Activated CD8-positive, alpha-beta memory T cell treated with anti-CD3 and anti-CD28 coated beads, Interleukin-2, amount 10 ng/mL, durations not matched to agents 7 days and 5 days (primary cell): ENCODE measurements around the gene CCDC146. TPM values are rescaled to one million over a fixed set of nuclear protein-coding genes. Genes with fewer than 3 reads are reported as not detected.
"Not testable (repeated sequence)": the region's sequence is repeated elsewhere in the genome, so short reads cannot be mapped to it uniquely, and the experiment has no call there.

Experiments used
- ATAC-seq: fragments of 150-1000 bp; cut with Tn5 transposase; one replicate; pipeline ENCODE4 v1.10.0; 2021; ENCODE audit warnings: moderate library complexity
- CTCF ChIA-PET: fragments of 350-600 bp; sonication (Branson Sonifier 250); formaldehyde crosslinking; loops from one replicate; lab custom pipeline; 2021; ENCODE audit warnings: antibody characterized with exemption; lab: Charles Lee
- DNase-seq: peaks from one replicate; pipeline ENCODE4 v3.0.0-alpha.2; 2020
- H3K27ac Mint-ChIP-seq: one replicate; pipeline ENCODE4 v1.8.0; 2021; ENCODE audit warnings: mild to moderate bottlenecking, mixed read lengths
- H3K27me3 Mint-ChIP-seq: one replicate; pipeline ENCODE4 v1.8.0; 2021; ENCODE audit warnings: mixed read lengths
- H3K36me3 Mint-ChIP-seq: one replicate; pipeline ENCODE4 v1.8.0; 2021; ENCODE audit warnings: mild to moderate bottlenecking, mixed read lengths
- H3K4me1 Mint-ChIP-seq: one replicate; pipeline ENCODE4 v1.8.0; 2021; ENCODE audit warnings: mixed read lengths
- H3K4me3 Mint-ChIP-seq: one replicate; pipeline ENCODE4 v1.8.0; 2021; ENCODE audit warnings: mild to moderate bottlenecking, moderate library complexity, mixed read lengths
- H3K9me3 Mint-ChIP-seq: one replicate; pipeline ENCODE4 v1.8.0; 2022; ENCODE audit warnings: low read depth, mixed read lengths
- total RNA-seq, 2 experiments: library from RNA; stranded (reverse); gene quantifications; one replicate each; pipeline ENCODE4 v1.2.3, GENCODE V29; 2021

CCDC146 gene
- total RNA-seq, 2 experiments from 2014 or later, result 8.3 to 9.0 TPM

- H3K9me3 Mint-ChIP-seq, result no peaks in the 10 kb centered on the region
- H3K27ac Mint-ChIP-seq, result peak overlapping the region; percentile 97
- CTCF ChIA-PET, result no interaction called here
- ATAC-seq, result peak; percentile 71
- DNase-seq, result peak; percentile 57
- H3K27me3 Mint-ChIP-seq, result no peaks in the 10 kb centered on the region
- H3K4me1 Mint-ChIP-seq, result peaks cover 28% of the 10 kb centered on the region
- H3K36me3 Mint-ChIP-seq, result peaks cover 6% of the 10 kb centered on the region
- H3K4me3 Mint-ChIP-seq, result peak overlapping the region; percentile 37
Observed at GRCh38 chr7:77157446-77157845, 35.0 kb downstream of the CCDC146 start.

GRCh38 chr7:77171073-77171472, 48.7 kb downstream of the CCDC146 start:
- H3K4me1 Mint-ChIP-seq, H3K36me3 Mint-ChIP-seq, H3K4me3 Mint-ChIP-seq, H3K9me3 Mint-ChIP-seq, CTCF ChIA-PET, H3K27ac Mint-ChIP-seq, H3K27me3 Mint-ChIP-seq, ATAC-seq, DNase-seq: not testable (repeated sequence)

- H3K36me3 Mint-ChIP-seq, DNase-seq, H3K9me3 Mint-ChIP-seq, H3K27ac Mint-ChIP-seq, H3K4me3 Mint-ChIP-seq, H3K4me1 Mint-ChIP-seq, ATAC-seq, H3K27me3 Mint-ChIP-seq, CTCF ChIA-PET: not testable (repeated sequence)
Observed at GRCh38 chr7:77172437-77173172, 50.2 kb downstream of the CCDC146 start.

- H3K27me3 Mint-ChIP-seq, CTCF ChIA-PET, H3K9me3 Mint-ChIP-seq, H3K36me3 Mint-ChIP-seq, DNase-seq, H3K4me3 Mint-ChIP-seq, ATAC-seq, H3K4me1 Mint-ChIP-seq, H3K27ac Mint-ChIP-seq: not testable (repeated sequence)
Observed at GRCh38 chr7:77174418-77174817, 52.0 kb downstream of the CCDC146 start.

GRCh38 chr7:77175274-77175800, 52.9 kb downstream of the CCDC146 start:
- not testable (repeated sequence) for ATAC-seq

GRCh38 chr7:77177321-77177904, 55.0 kb downstream of the CCDC146 start:
- H3K9me3 Mint-ChIP-seq, H3K36me3 Mint-ChIP-seq, ATAC-seq, CTCF ChIA-PET, H3K4me1 Mint-ChIP-seq, H3K27me3 Mint-ChIP-seq, H3K4me3 Mint-ChIP-seq, DNase-seq, H3K27ac Mint-ChIP-seq: not testable (repeated sequence)

More at GRCh38 chr7:77175274-77175800, 52.9 kb downstream of the CCDC146 start:
- H3K4me3 Mint-ChIP-seq, DNase-seq, H3K36me3 Mint-ChIP-seq, H3K9me3 Mint-ChIP-seq, H3K27ac Mint-ChIP-seq, H3K4me1 Mint-ChIP-seq, CTCF ChIA-PET, H3K27me3 Mint-ChIP-seq: not testable (repeated sequence)

GRCh38 chr7:77178024-77178423, 55.6 kb downstream of the CCDC146 start:
- H3K4me3 Mint-ChIP-seq, H3K27me3 Mint-ChIP-seq, CTCF ChIA-PET, H3K36me3 Mint-ChIP-seq, H3K4me1 Mint-ChIP-seq, H3K9me3 Mint-ChIP-seq, DNase-seq, ATAC-seq, H3K27ac Mint-ChIP-seq: not testable (repeated sequence)

- Mint-ChIP-seq H3K27ac (no peak overlapping the region), H3K9me3 (no peaks in the 10 kb centered on the region), H3K4me1 (no peaks in the 10 kb centered on the region), H3K27me3 (no peaks in the 10 kb centered on the region), H3K4me3 (no peak overlapping the region), H3K36me3 (no peaks in the 10 kb centered on the region)
- ATAC-seq (no peak), DNase-seq (no peak)
- CTCF ChIA-PET, result no interaction called here
Observed at GRCh38 chr7:77181015-77181595, 58.7 kb downstream of the CCDC146 start.

GRCh38 chr7:77181734-77182133, 59.3 kb downstream of the CCDC146 start:
- no peak for ATAC-seq
- DNase-seq, result no peak
- CTCF ChIA-PET, result no interaction called here
- Mint-ChIP-seq H3K27ac (no peak overlapping the region), H3K9me3 (no peaks in the 10 kb centered on the region), H3K36me3 (no peaks in the 10 kb centered on the region), H3K4me3 (no peak overlapping the region), H3K4me1 (no peaks in the 10 kb centered on the region), H3K27me3 (no peaks in the 10 kb centered on the region)

GRCh38 chr7:77182261-77182660, 59.8 kb downstream of the CCDC146 start:
- CTCF ChIA-PET, result no interaction called here
- H3K27ac Mint-ChIP-seq, result no peak overlapping the region
- DNase-seq, result no peak
- H3K4me1 Mint-ChIP-seq, result peaks cover 2% of the 10 kb centered on the region
- no peak for ATAC-seq
- no peaks in the 10 kb centered on the region for H3K36me3 Mint-ChIP-seq
- H3K9me3 Mint-ChIP-seq, result no peaks in the 10 kb centered on the region
- H3K4me3 Mint-ChIP-seq, result no peak overlapping the region
- no peaks in the 10 kb centered on the region for H3K27me3 Mint-ChIP-seq

- CTCF ChIA-PET, result no interaction called here
- Mint-ChIP-seq H3K4me3 (no peak overlapping the region), H3K27ac (no peak overlapping the region), H3K9me3 (peaks cover 1% of the 10 kb centered on the region), H3K4me1 (peaks cover 4% of the 10 kb centered on the region), H3K27me3 (no peaks in the 10 kb centered on the region), H3K36me3 (no peaks in the 10 kb centered on the region)
- DNase-seq (no peak), ATAC-seq (no peak)
Observed at GRCh38 chr7:77184463-77184862, 62.0 kb downstream of the CCDC146 start.

- Mint-ChIP-seq H3K9me3 (peaks cover 1% of the 10 kb centered on the region), H3K27me3 (no peaks in the 10 kb centered on the region), H3K27ac (no peak overlapping the region), H3K36me3 (no peaks in the 10 kb centered on the region), H3K4me3 (no peak overlapping the region), H3K4me1 (peaks cover 4% of the 10 kb centered on the region)
- no peak for ATAC-seq
- CTCF ChIA-PET, result no interaction called here
- DNase-seq, result no peak
Observed at GRCh38 chr7:77184990-77185389, 62.6 kb downstream of the CCDC146 start.

GRCh38 chr7:77185866-77186265, 63.5 kb downstream of the CCDC146 start:
- Mint-ChIP-seq H3K36me3 (peaks cover 4% of the 10 kb centered on the region), H3K4me3 (no peak overlapping the region), H3K27me3 (no peaks in the 10 kb centered on the region), H3K27ac (no peak overlapping the region), H3K9me3 (peaks cover 1% of the 10 kb centered on the region), H3K4me1 (peaks cover 4% of the 10 kb centered on the region)
- no peak for ATAC-seq
- DNase-seq, result no peak
- CTCF ChIA-PET, result no interaction called here
